Naive thymus-derived CD4-positive, alpha-beta T cell (primary cell): ENCODE data around the gene JUND. TPM values are rescaled to one million over a fixed set of nuclear protein-coding genes. Genes with fewer than 3 reads are reported as not detected.

Experiments
- ATAC-seq: fragments of 150-1000 bp; cut with Tn5 transposase; 2 replicates; pipeline ENCODE4 v1.10.0; 2021; ENCODE audit warnings: mild to moderate bottlenecking, moderate library complexity
- CTCF ChIA-PET: fragments of 350-600 bp; sonication (Branson Sonifier 250); formaldehyde crosslinking; loops from one replicate; lab custom pipeline; 2021; ENCODE audit warnings: antibody characterized with exemption; lab: Charles Lee
- POLR2A ChIA-PET: fragments of 350-600 bp; sonication (Branson Sonifier 250); formaldehyde crosslinking; loops from one replicate; lab custom pipeline; 2021; ENCODE audit warnings: antibody characterized with exemption, inconsistent platforms; lab: Charles Lee
- DNase-seq, 9 donors: peaks; one replicate each; pipeline versions ENCODE4 v3.0.0 to v3.0.0-alpha.2; 2020 to 2022; ENCODE audit warnings: mixed read lengths in 1 of 9
- H3K27ac ChIP-seq: one replicate; pipeline ENCODE4 v1.7.0; 2013; ENCODE audit warnings: mild to moderate bottlenecking, low read depth, low read length, moderate library complexity
- H3K27me3 ChIP-seq, 2 donors: one replicate each; pipeline ENCODE4 v1.7.0; 2013; ENCODE audit warnings: low read length in 2 of 2, mild to moderate bottlenecking in 2 of 2, moderate library complexity in 2 of 2; ENCODE audit not compliant: control insufficient read depth in 2 of 2, insufficient read depth in 2 of 2
- H3K36me3 ChIP-seq, 3 experiments: 1 replicate in 2 of 3; 2 replicates in 1 of 3; pipeline ENCODE4 v1.7.0; 2013; ENCODE audit warnings: low read length in 3 of 3, mild to moderate bottlenecking in 3 of 3, moderate library complexity in 1 of 3; ENCODE audit not compliant: insufficient read depth in 3 of 3, control insufficient read depth in 2 of 3
- H3K4me1 ChIP-seq, 2 donors: one replicate each; pipeline ENCODE4 v1.7.0; 2013; ENCODE audit warnings: low read length in 2 of 2, mild to moderate bottlenecking in 2 of 2, moderate library complexity in 1 of 2; ENCODE audit not compliant: control insufficient read depth in 2 of 2, insufficient read depth in 2 of 2
- H3K4me3 ChIP-seq: 2 replicates; pipeline ENCODE4 v1.7.0; 2013; ENCODE audit warnings: mild to moderate bottlenecking, low read length
- H3K9me3 ChIP-seq, 3 experiments: 1 replicate in 2 of 3; 2 replicates in 1 of 3; pipeline ENCODE4 v1.7.0; 2013; ENCODE audit warnings: low read length in 3 of 3; ENCODE audit not compliant: control insufficient read depth in 2 of 3
- H3K27ac Mint-ChIP-seq, 9 donors: one replicate each; pipeline ENCODE4 v1.8.0; 2020 to 2022; ENCODE audit warnings: mixed read lengths in 9 of 9, mild to moderate bottlenecking in 8 of 9, moderate library complexity in 5 of 9, inconsistent platforms in 2 of 9
- H3K27me3 Mint-ChIP-seq, 5 donors: one replicate each; pipeline ENCODE4 v1.8.0; 2021 to 2022; ENCODE audit warnings: mixed read lengths in 5 of 5, mild to moderate bottlenecking in 1 of 5
- H3K36me3 Mint-ChIP-seq, 5 donors: one replicate each; pipeline ENCODE4 v1.8.0; 2020 to 2022; ENCODE audit warnings: mixed read lengths in 5 of 5, mild to moderate bottlenecking in 3 of 5, inconsistent platforms in 1 of 5
- H3K4me1 Mint-ChIP-seq, 7 donors: one replicate each; pipeline ENCODE4 v1.8.0; 2020 to 2022; ENCODE audit warnings: mixed read lengths in 7 of 7, mild to moderate bottlenecking in 3 of 7, inconsistent platforms in 1 of 7
- H3K4me3 Mint-ChIP-seq, 10 donors: one replicate each; pipeline ENCODE4 v1.8.0; 2020 to 2022; ENCODE audit warnings: mild to moderate bottlenecking in 10 of 10, mixed read lengths in 10 of 10, moderate library complexity in 6 of 10, inconsistent platforms in 2 of 10
- H3K9me3 Mint-ChIP-seq, 11 donors: one replicate each; pipeline ENCODE4 v1.8.0; 2020 to 2022; ENCODE audit warnings: mixed read lengths in 11 of 11, mild to moderate bottlenecking in 4 of 11, inconsistent platforms in 1 of 11, moderate library complexity in 1 of 11
- intact Hi-C, 2 donors: fragments of 100-400 bp; cut with micrococcal nuclease; formaldehyde crosslinking; loops; one replicate each; pipeline ENCODE4 v1.15.1; 2023
- polyA plus RNA-seq, 2 donors: library from polyadenylated mRNA; unstranded; fragments of 300-500 nt; fragmentation: Illumina TruSeq; gene quantifications; one replicate each; pipeline ENCODE4 v1.2.3, GENCODE V29; 2021
- total RNA-seq, 6 experiments: library from RNA in 5 of 6; stranded (reverse) in 5 of 6; gene quantifications; 1 replicate in 5 of 6; 2 replicates in 1 of 6; pipeline ENCODE4 v1.2.3 and lab custom pipeline; 2021 to 2026

JUND gene
- total and polyA plus RNA-seq, 7 experiments from 2014 or later = 29.0 to 1,360 (median 234) TPM

GRCh38 chr19:18294467-18294864, 13.0 kb upstream of the JUND start:
- DNase-seq (peak; percentile 65 to 92 (median 84)), ATAC-seq (peak; percentile 70)
- Mint-ChIP-seq H3K9me3 (peaks cover 0 to 21% (median 0%) of the 10 kb centered on the region in 11 donors), H3K27me3 (no peaks in the 10 kb centered on the region), H3K4me3 (peak overlapping the region in 8 of 10 donors; percentile 2 to 83 (median 63)), H3K36me3 (peaks cover 0 to 30% (median 0%) of the 10 kb centered on the region in 5 donors), H3K4me1 (peaks cover 37 to 64% (median 47%) of the 10 kb centered on the region in 7 donors), H3K27ac (peak overlapping the region; percentile 42 to 100 (median 94))
- H3K4me3 ChIP-seq = no peak overlapping the region
- CTCF ChIA-PET = interaction anchor here (3.2 kb wide), 1 partner anchor 15 kb away, joined by 17 read pairs; no protein-coding TSS in a partner anchor
- H3K27me3 ChIP-seq = no peaks in the 10 kb centered on the region
- peak overlapping the region; percentile 92 for H3K27ac ChIP-seq
- H3K36me3 ChIP-seq = no peaks in the 10 kb centered on the region
- H3K9me3 ChIP-seq = no peaks in the 10 kb centered on the region
- peaks cover 38 to 47% of the 10 kb centered on the region in 2 donors for H3K4me1 ChIP-seq
- POLR2A ChIA-PET = interaction anchor here (1.0 to 6.7 kb wide), 4 partner anchors 8 to 23 kb away, joined by 4 to 216 read pairs (median 85); partner anchors contain the start of gene JUND
- intact Hi-C loops = loop anchor here (1.0 to 5.0 kb wide), 4 partner anchors 9 to 123 kb away; partner anchors contain the start of genes JUND (in 1 of the 2) and SSBP4 (in 1 of the 2)

GRCh38 chr19:18293642-18294466, 12.4 kb upstream of the JUND start:
- intact Hi-C loops = loop anchor here (1.0 to 5.0 kb wide), 4 partner anchors 9 to 123 kb away; partner anchors contain the start of genes JUND (in 1 of the 2) and SSBP4 (in 1 of the 2)
- no peaks in the 10 kb centered on the region for H3K9me3 ChIP-seq
- peak overlapping the region; percentile 92 for H3K27ac ChIP-seq
- no peak for DNase-seq
- H3K4me3 Mint-ChIP-seq = peak overlapping the region; percentile 14 to 96 (median 92)
- no peaks in the 10 kb centered on the region for H3K36me3 ChIP-seq
- H3K4me3 ChIP-seq = peak overlapping the region; percentile 84
- H3K9me3 Mint-ChIP-seq = peaks cover 0 to 21% (median 0%) of the 10 kb centered on the region in 11 donors
- peaks cover 0 to 30% (median 0%) of the 10 kb centered on the region in 5 donors for H3K36me3 Mint-ChIP-seq
- ChIA-PET POLR2A (interaction anchor here (0.6 to 6.7 kb wide), 9 partner anchors 9 to 243 kb away, joined by 3 to 216 read pairs (median 23); partner anchors contain the start of genes JUND and LSM4), CTCF (interaction anchor here (1.4 to 3.2 kb wide), 2 partner anchors 8 to 14 kb away, joined by 3 to 17 read pairs; no protein-coding TSS in a partner anchor)
- H3K4me1 ChIP-seq = peaks cover 41 to 47% of the 10 kb centered on the region in 2 donors
- no peaks in the 10 kb centered on the region for H3K27me3 Mint-ChIP-seq
- H3K27me3 ChIP-seq = no peaks in the 10 kb centered on the region
- no peak for ATAC-seq
- peak overlapping the region; percentile 42 to 100 (median 96) for H3K27ac Mint-ChIP-seq
- H3K4me1 Mint-ChIP-seq = peaks cover 37 to 64% (median 52%) of the 10 kb centered on the region in 7 donors

GRCh38 chr19:18292810-18293641, 11.6 kb upstream of the JUND start:
- no peaks in the 10 kb centered on the region for H3K27me3 Mint-ChIP-seq
- H3K4me3 ChIP-seq = peak overlapping the region; percentile 84

DNA sequence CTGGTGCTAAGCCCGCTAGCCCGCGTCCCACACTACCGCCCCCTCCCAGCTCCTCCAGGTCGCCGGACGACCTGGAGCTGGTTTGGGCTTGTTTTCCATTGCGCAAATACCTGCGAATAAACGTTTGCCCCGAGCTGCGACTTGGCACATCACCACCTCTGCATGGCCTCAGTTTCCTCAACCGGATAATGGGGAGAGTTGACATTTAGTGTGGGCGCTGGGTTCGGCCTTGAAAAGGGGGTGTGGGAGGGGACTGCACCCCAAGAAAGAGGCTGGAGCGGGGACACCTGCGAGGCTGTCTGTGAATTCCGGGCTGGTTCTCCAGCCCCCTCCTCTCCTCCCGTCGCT, 11.0 kb upstream of the JUND start:
- H3K27ac ChIP-seq = peak overlapping the region; percentile 92
- peaks cover 0 to 30% (median 0%) of the 10 kb centered on the region in 5 donors for H3K36me3 Mint-ChIP-seq
- CTCF ChIA-PET = interaction anchor here (1.0 to 3.2 kb wide), 6 partner anchors 9 to 34 kb away, joined by 3 to 17 read pairs (median 5); partner anchors contain the start of genes JUND and LSM4
- peak overlapping the region; percentile 84 for H3K4me3 ChIP-seq
- H3K4me1 ChIP-seq = peaks cover 41 to 47% of the 10 kb centered on the region in 2 donors
- POLR2A ChIA-PET = interaction anchor here (0.7 to 6.7 kb wide), 14 partner anchors 8 to 173 kb away, joined by 3 to 216 read pairs (median 6); partner anchors contain the start of genes JUND, LSM4, MPV17L2 and RAB3A
- intact Hi-C loops = loop anchor here in 1 of 2 donors (5.0 kb wide), 1 partner anchor 125 kb away; the partner anchor contains the start of gene SSBP4
- H3K9me3 Mint-ChIP-seq = peaks cover 0 to 21% (median 0%) of the 10 kb centered on the region in 11 donors
- ATAC-seq = no peak
- peaks cover 37 to 71% (median 55%) of the 10 kb centered on the region in 7 donors for H3K4me1 Mint-ChIP-seq
- no peaks in the 10 kb centered on the region for H3K36me3 ChIP-seq
- DNase-seq = peak in 2 of 9 donors; percentile 37 to 56
- H3K9me3 ChIP-seq = no peaks in the 10 kb centered on the region
- peak overlapping the region; percentile 78 to 100 (median 96) for H3K27ac Mint-ChIP-seq
- peak overlapping the region; percentile 80 to 96 (median 92) for H3K4me3 Mint-ChIP-seq
- no peaks in the 10 kb centered on the region for H3K27me3 ChIP-seq
- H3K27me3 Mint-ChIP-seq = no peaks in the 10 kb centered on the region

More at GRCh38 chr19:18292810-18293641, 11.6 kb upstream of the JUND start:
- Histone ChIP-seq H3K27ac (peak overlapping the region; percentile 92), H3K27me3 (no peaks in the 10 kb centered on the region), H3K36me3 (no peaks in the 10 kb centered on the region), H3K9me3 (no peaks in the 10 kb centered on the region), H3K4me1 (peaks cover 41 to 47% of the 10 kb centered on the region in 2 donors)
- intact Hi-C loops = loop anchor here in 1 of 2 donors (5.0 kb wide), 1 partner anchor 124 kb away; the partner anchor contains the start of gene SSBP4
- H3K27ac Mint-ChIP-seq = peak overlapping the region in 8 of 9 donors; percentile 87 to 100 (median 96)
- ATAC-seq (no peak), DNase-seq (peak in 2 of 9 donors; percentile 34 to 78)
- H3K36me3 Mint-ChIP-seq = peaks cover 0 to 30% (median 0%) of the 10 kb centered on the region in 5 donors
- peak overlapping the region; percentile 80 to 96 (median 92) for H3K4me3 Mint-ChIP-seq
- H3K4me1 Mint-ChIP-seq = peaks cover 37 to 71% (median 55%) of the 10 kb centered on the region in 7 donors
- ChIA-PET CTCF (interaction anchor here (1.0 to 3.2 kb wide), 6 partner anchors 9 to 34 kb away, joined by 3 to 17 read pairs (median 5); partner anchors contain the start of genes JUND and LSM4), POLR2A (interaction anchor here (0.6 to 6.7 kb wide), 11 partner anchors 9 to 243 kb away, joined by 3 to 216 read pairs (median 6); partner anchors contain the start of genes JUND, LSM4 and MPV17L2)
- peaks cover 0 to 21% (median 0%) of the 10 kb centered on the region in 11 donors for H3K9me3 Mint-ChIP-seq

- CTCF ChIA-PET = interaction anchor here (1.0 to 3.2 kb wide), 6 partner anchors 10 to 35 kb away, joined by 3 to 17 read pairs (median 5); partner anchors contain the start of genes JUND and LSM4
- DNase-seq (peak in 8 of 9 donors; percentile 67 to 93 (median 70)), ATAC-seq (peak; percentile 62)
- Mint-ChIP-seq H3K27me3 (no peaks in the 10 kb centered on the region), H3K9me3 (peaks cover 0 to 18% (median 0%) of the 10 kb centered on the region in 11 donors), H3K36me3 (peaks cover 0 to 28% (median 0%) of the 10 kb centered on the region in 5 donors), H3K27ac (peak overlapping the region; percentile 87 to 100 (median 97)), H3K4me1 (peaks cover 38 to 73% (median 58%) of the 10 kb centered on the region in 7 donors), H3K4me3 (peak overlapping the region; percentile 80 to 96 (median 92))
- POLR2A ChIA-PET = interaction anchor here (0.7 to 6.7 kb wide), 14 partner anchors 7 to 173 kb away, joined by 3 to 216 read pairs (median 6); partner anchors contain the start of genes JUND, LSM4, MPV17L2 and RAB3A
- no peaks in the 10 kb centered on the region for H3K36me3 ChIP-seq
- intact Hi-C loops = loop anchor here (1.0 to 5.0 kb wide), 5 partner anchors 11 to 125 kb away; partner anchors contain the start of genes JUND (in 1 of the 2), LSM4 (in 1 of the 2) and SSBP4 (in 1 of the 2)
- H3K4me3 ChIP-seq = peak overlapping the region; percentile 84
- H3K9me3 ChIP-seq = no peaks in the 10 kb centered on the region
- no peaks in the 10 kb centered on the region for H3K27me3 ChIP-seq
- peak overlapping the region; percentile 92 for H3K27ac ChIP-seq
- peaks cover 41 to 47% of the 10 kb centered on the region in 2 donors for H3K4me1 ChIP-seq
Observed at GRCh38 chr19:18291590-18292461, 10.4 kb upstream of the JUND start.
